H1 (cell line): Measurements from ENCODE around the gene PTPRD. TPM values are rescaled to one million over a fixed set of nuclear protein-coding genes. Genes with fewer than 3 reads are reported as not detected.

Experiments used
- CTCF ChIA-PET: fragments of 300-600 bp; sonication (Branson Sonifier 250); formaldehyde crosslinking; loops from one replicate; lab custom pipeline; 2021; ENCODE audit not compliant: partially characterized antibody; lab: Charles Lee
- POLR2A ChIA-PET: fragments of 300-600 bp; sonication (Branson Sonifier 250); formaldehyde crosslinking; loops from one replicate; lab custom pipeline; 2021; ENCODE audit warnings: inconsistent platforms; ENCODE audit not compliant: partially characterized antibody; lab: Charles Lee
- DNase-seq, 2 experiments: peaks; one replicate each; pipeline versions ENCODE4 v3.0.0 to v3.0.0-alpha.2; 2010 to 2022; ENCODE audit warnings: low spot score in 2 of 2, low read depth in 1 of 2, mixed read lengths in 1 of 2
- FAIRE-seq: peaks from 2 replicates; lab custom pipeline; 2011; peaks lifted over from hg19 to GRCh38; lab: Jason Lieb, UNC
- H2AFZ ChIP-seq: 2 replicates; pipeline ENCODE4 v1.8.1; 2012; ENCODE audit warnings: low read length, inconsistent platforms
- H2AK5ac ChIP-seq: 2 replicates; pipeline ENCODE4 v1.6.1; 2013; ENCODE audit warnings: low read depth, low read length
- H2BK120ac ChIP-seq: replicated peaks from 2 replicates; pipeline ENCODE3; 2013; ENCODE audit warnings: low read depth, low read length, inconsistent platforms
- H2BK12ac ChIP-seq: 2 replicates; pipeline ENCODE4 v1.6.1; 2013; ENCODE audit warnings: low read depth, low read length
- H2BK15ac ChIP-seq: 2 replicates; pipeline ENCODE4 v1.6.1; 2013; ENCODE audit warnings: low read length
- H2BK20ac ChIP-seq: 2 replicates; pipeline ENCODE4 v1.6.1; 2013; ENCODE audit warnings: low read length
- H2BK5ac ChIP-seq: 2 replicates; pipeline ENCODE4 v1.6.1; 2013; ENCODE audit warnings: low read depth, low read length
- H3K14ac ChIP-seq: 2 replicates; pipeline ENCODE4 v1.6.1; 2013; ENCODE audit warnings: inconsistent platforms; ENCODE audit not compliant: insufficient read length
- H3K18ac ChIP-seq: 2 replicates; pipeline ENCODE4 v1.6.1; 2013; ENCODE audit warnings: low read length; ENCODE audit errors: extremely low read depth
- H3K23ac ChIP-seq: 2 replicates; pipeline ENCODE4 v1.6.1; 2013; ENCODE audit warnings: inconsistent platforms; ENCODE audit not compliant: insufficient read length
- H3K23me2 ChIP-seq: 2 replicates; pipeline ENCODE4 v1.6.1; 2013; ENCODE audit warnings: low read depth, low read length
- H3K27ac ChIP-seq: 2 replicates; pipeline ENCODE4 v1.6.1; 2011; ENCODE audit warnings: low read depth, low read length, inconsistent platforms
- H3K27me3 ChIP-seq, 4 experiments: replicated peaks in 1 of 4; 1 replicate in 1 of 4; 2 replicates in 3 of 4; pipeline versions ENCODE4 v1.6.1 to v1.8.1; 2011 to 2013; ENCODE audit warnings: low read length in 3 of 4, mild to moderate bottlenecking in 3 of 4, inconsistent platforms in 2 of 4, mixed read lengths in 2 of 4, moderate library complexity in 1 of 4; ENCODE audit not compliant: control insufficient read depth in 3 of 4, insufficient read depth in 3 of 4; ENCODE audit errors: extremely low read depth in 1 of 4
- H3K36me3 ChIP-seq, 4 experiments: 2 replicates each; pipeline versions ENCODE4 v1.6.1 to v1.8.1; 2011 to 2013; ENCODE audit warnings: mild to moderate bottlenecking in 4 of 4, low read length in 3 of 4, moderate library complexity in 2 of 4, control low read depth in 1 of 4, inconsistent platforms in 1 of 4; ENCODE audit not compliant: insufficient read depth in 4 of 4, control insufficient read depth in 2 of 4
- H3K4ac ChIP-seq: replicated peaks from 2 replicates; pipeline ENCODE3; 2013; ENCODE audit warnings: low read length, low read depth, mixed read lengths, inconsistent platforms; ENCODE audit not compliant: insufficient read length
- H3K4me1 ChIP-seq, 4 experiments: replicated peaks in 1 of 4; 1 replicate in 1 of 4; 2 replicates in 3 of 4; pipeline versions ENCODE4 v1.6.1 to v1.8.1; 2011 to 2013; ENCODE audit warnings: low read length in 3 of 4, inconsistent platforms in 2 of 4, mixed read lengths in 1 of 4; ENCODE audit not compliant: insufficient read depth in 4 of 4, control insufficient read depth in 3 of 4
- H3K4me2 ChIP-seq, 2 experiments: 2 replicates each; pipeline versions ENCODE4 v1.6.1 to v1.8.1; 2011 to 2013; ENCODE audit warnings: low read depth in 2 of 2, low read length in 2 of 2, control low read depth in 1 of 2, inconsistent platforms in 1 of 2, mild to moderate bottlenecking in 1 of 2; ENCODE audit not compliant: insufficient read depth in 1 of 2
- H3K4me3 ChIP-seq, 4 experiments: fragments of 200-600, 300-600 bp in 1 of 4; sonication (generic), shearing (Covaris generic), sonication (Bioruptor Twin) in 1 of 4; 2 replicates each; pipeline versions ENCODE4 v1.5.1 to v1.8.1; 2011 to 2016; ENCODE audit warnings: low read length in 4 of 4, low read depth in 3 of 4, control low read depth in 2 of 4, inconsistent platforms in 2 of 4, mild to moderate bottlenecking in 2 of 4, mixed read lengths in 1 of 4, moderate library complexity in 1 of 4; ENCODE audit not compliant: insufficient read depth in 2 of 4; ENCODE audit errors: extremely low read depth in 1 of 4
- H3K56ac ChIP-seq: replicated peaks from 2 replicates; pipeline ENCODE3; 2013; ENCODE audit warnings: low read depth, mild to moderate bottlenecking, mixed read lengths, low read length, inconsistent platforms; ENCODE audit not compliant: insufficient read length
- H3K79me1 ChIP-seq: 2 replicates; pipeline ENCODE4 v1.6.1; 2013; ENCODE audit warnings: low read depth, low read length, control low read depth
- H3K79me2 ChIP-seq, 2 experiments: 2 replicates each; pipeline versions ENCODE4 v1.6.1 to v1.8.1; 2012 to 2013; ENCODE audit warnings: low read length in 2 of 2, mild to moderate bottlenecking in 2 of 2, inconsistent platforms in 1 of 2; ENCODE audit not compliant: insufficient read depth in 2 of 2, control insufficient read depth in 1 of 2
- H3K9ac ChIP-seq, 4 experiments: replicated peaks in 1 of 4; 1 replicate in 1 of 4; 2 replicates in 3 of 4; pipeline versions ENCODE4 v1.6.1 to v1.8.1; 2011 to 2013; ENCODE audit warnings: low read depth in 3 of 4, low read length in 3 of 4, control low read depth in 2 of 4, mild to moderate bottlenecking in 2 of 4, moderate library complexity in 2 of 4, inconsistent platforms in 1 of 4; ENCODE audit errors: extremely low read depth in 1 of 4
- H3K9me3 ChIP-seq, 2 experiments: 2 replicates each; pipeline versions ENCODE4 v1.6.1 to v1.8.1; 2012 to 2013; ENCODE audit warnings: mild to moderate bottlenecking in 2 of 2, moderate library complexity in 2 of 2, control low read depth in 1 of 2, inconsistent platforms in 1 of 2, low read depth in 1 of 2, low read length in 1 of 2, mixed read lengths in 1 of 2; ENCODE audit not compliant: insufficient read depth in 2 of 2
- H4K20me1 ChIP-seq, 2 experiments: replicated peaks in 1 of 2; 2 replicates each; pipeline versions ENCODE3 to v1.8.1; 2011 to 2013; ENCODE audit warnings: inconsistent platforms in 2 of 2, low read length in 2 of 2, mild to moderate bottlenecking in 1 of 2; ENCODE audit not compliant: insufficient read depth in 2 of 2, control insufficient read depth in 1 of 2
- H4K5ac ChIP-seq: 2 replicates; pipeline ENCODE4 v1.6.1; 2013; ENCODE audit warnings: low read length, low read depth, mixed read lengths, inconsistent platforms; ENCODE audit not compliant: insufficient read length
- H4K8ac ChIP-seq: 2 replicates; pipeline ENCODE4 v1.8.0; 2013; ENCODE audit warnings: mild to moderate bottlenecking, moderate library complexity, low read length, inconsistent platforms; ENCODE audit not compliant: insufficient read depth; ENCODE audit errors: extremely low read depth
- H4K91ac ChIP-seq: replicated peaks from 2 replicates; pipeline ENCODE3; 2013; ENCODE audit warnings: low read length, mixed read lengths, inconsistent platforms; ENCODE audit not compliant: insufficient read length
- BACH1 ChIP-seq: IDR thresholded peaks from 2 replicates; pipeline ENCODE4 v1.6.1; 2012; ENCODE audit warnings: low read length, improper control_type of control experiment
- CEBPB ChIP-seq: IDR thresholded peaks from 2 replicates; pipeline ENCODE4 v1.6.1; 2012; ENCODE audit warnings: low read depth, low read length
- CTBP2 ChIP-seq: IDR thresholded peaks from 2 replicates; pipeline ENCODE4 v1.7.0; 2011; ENCODE audit warnings: borderline replicate concordance, mild to moderate bottlenecking, moderate library complexity, mixed read lengths, low read length; ENCODE audit not compliant: insufficient read depth, insufficient read length
- EGR1 ChIP-seq: IDR thresholded peaks from 2 replicates; pipeline ENCODE4 v1.6.1; 2011; ENCODE audit warnings: low read depth, low read length, borderline replicate concordance
- GTF2F1 ChIP-seq: IDR thresholded peaks from 2 replicates; pipeline ENCODE4 v1.6.1; 2012; ENCODE audit warnings: low read depth, low read length, improper control_type of control experiment, borderline replicate concordance
- JUN ChIP-seq: IDR thresholded peaks from 2 replicates; pipeline ENCODE4 v1.6.1; 2011; ENCODE audit warnings: low read depth, mild to moderate bottlenecking, improper control_type of control experiment, low read length
- NRF1 ChIP-seq: IDR thresholded peaks from 2 replicates; pipeline ENCODE4 v1.6.1; 2011; ENCODE audit warnings: mild to moderate bottlenecking, low read depth, low read length, improper control_type of control experiment
- SP1 ChIP-seq: IDR thresholded peaks from 2 replicates; pipeline ENCODE4 v1.6.1; 2011; ENCODE audit warnings: low read depth, low read length
- TAF1 ChIP-seq: IDR thresholded peaks from 2 replicates; pipeline ENCODE4 v1.6.1; 2011; ENCODE audit warnings: mild to moderate bottlenecking, low read depth, low read length
- WGBS, 2 experiments: shearing (Covaris generic) in 1 of 2; methylation state at CpG; one replicate each; pipeline versions ENCODE4 v1.1.6 to v1.1.7; 2013 to 2015; ENCODE audit warnings: low lambda C conversion rate in 2 of 2, mixed read lengths in 2 of 2, inconsistent platforms in 1 of 2, low coverage in 1 of 2, missing lambda C conversion rate in 1 of 2; ENCODE audit not compliant: insufficient replicate concordance in 2 of 2, insufficient coverage in 1 of 2, insufficient read length in 1 of 2; ENCODE audit errors: extremely low coverage in 1 of 2, missing lambda C conversion rate in 1 of 2; 5-methylcytosine and 5-hydroxymethylcytosine counted together
- polyA plus RNA-seq, 7 experiments: library from polyadenylated mRNA; depleted of rRNA in 3 of 7; stranded (reverse) in 5 of 7; unstranded in 2 of 7; fragments of >200 nt in 5 of 7; fragments of 200-250 nt in 2 of 7; gene quantifications; 1 replicate in 5 of 7; 2 replicates in 1 of 7; 4 replicates in 1 of 7; pipeline versions ENCODE4 v1.2.1 to v1.2.3, GENCODE V29; 2011 to 2013; ENCODE audit warnings: missing spikeins in 2 of 7, mixed read lengths in 2 of 7
- total RNA-seq: library from RNA; stranded (reverse); fragmentation: NEBNext Ultra II Directional; extraction: Animal tissue kit (Norgen Biotek cat#: 25700); gene quantifications from 2 replicates; pipeline ENCODE4 v1.2.1, GENCODE V29; 2021

The PTPRD gene
- total and polyA plus RNA-seq, 2 of the 8 experiments (the other 6 are each of a cell fraction or from before 2014, with no cell fraction given): 17.2 to 77.0 TPM

DNA sequence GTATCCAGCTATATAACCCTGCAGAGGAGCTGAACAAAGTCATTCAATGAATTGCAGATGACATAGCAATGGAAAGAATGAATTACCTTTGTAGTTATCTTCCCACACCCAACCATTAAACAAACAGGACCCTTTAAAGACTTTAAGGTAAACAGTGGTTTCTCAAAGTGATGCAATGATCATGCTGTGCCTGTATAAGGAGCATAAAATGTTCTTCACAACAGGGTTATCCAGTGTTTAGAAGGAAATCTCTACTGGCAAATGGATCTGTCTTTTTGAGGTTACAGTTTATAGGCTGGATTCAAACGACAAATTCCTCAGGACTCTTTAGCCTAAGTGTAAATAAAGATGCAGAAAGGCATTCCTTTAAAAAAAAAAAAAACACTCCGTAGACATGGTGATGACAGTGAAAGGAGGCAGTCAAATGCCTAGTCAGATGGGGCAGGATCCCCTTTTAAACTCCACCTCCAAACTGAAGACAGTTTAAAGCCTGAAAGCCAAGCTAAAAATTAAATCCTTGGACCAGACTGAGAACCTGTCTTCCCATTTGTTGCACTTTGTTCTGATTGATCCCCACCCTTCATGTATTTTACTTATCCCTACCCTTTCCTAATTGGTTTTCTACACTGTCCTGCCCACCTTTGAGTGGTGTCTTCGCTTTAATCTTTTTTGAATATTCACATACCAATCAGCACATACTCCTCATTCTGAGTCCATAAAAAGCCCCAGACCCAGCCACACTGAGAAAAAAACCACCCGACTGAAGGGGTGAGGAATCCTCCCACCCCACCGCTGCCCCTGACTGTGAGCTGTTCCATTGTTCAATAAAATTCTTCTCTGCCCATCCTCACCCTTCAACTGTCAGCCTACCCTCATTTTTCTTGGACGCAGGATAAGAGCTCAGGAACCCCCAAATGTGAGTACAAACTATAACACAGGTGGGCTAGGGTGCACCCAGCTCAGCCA lies 2052.0 kb downstream of the PTPRD start:
- POLR2A ChIA-PET: interaction anchor here (0.6 kb wide), 1 partner anchor 422 kb away, joined by 3 read pairs; no protein-coding TSS in a partner anchor
- Histone ChIP-seq H3K23me2 (no peaks in the 10 kb centered on the region), H3K56ac (no peak overlapping the region), H2BK15ac (no peak overlapping the region), H3K4me1 (peaks cover 2 to 9% (median 4%) of the 10 kb centered on the region in 4 experiments; a peak in 4 of 7 replicates), H2BK12ac (no peak overlapping the region; the same call in 1 of the 2 replicates), H2BK20ac (no peak overlapping the region), H3K18ac (no peak overlapping the region), H3K79me2 (no peaks in the 10 kb centered on the region), H2BK5ac (no peak overlapping the region), H3K4ac (no peak overlapping the region), H4K8ac (0 out of 2 replicates have a peak overlapping the region, but pooled peaks have one; percentile 62), H3K4me3 (no peak overlapping the region), H3K27ac (0 out of 2 replicates have a peak overlapping the region, but pooled peaks have one; percentile 16), H3K9me3 (no peaks in the 10 kb centered on the region), H3K9ac (no peak overlapping the region), H3K4me2 (peak overlapping the region in 1 of 2 experiments; percentile 44; a peak in 2 of 4 replicates), H4K91ac (no peak overlapping the region), H2BK120ac (no peak overlapping the region), H3K36me3 (no peaks in the 10 kb centered on the region), H4K5ac (no peak overlapping the region), H3K14ac (no peak overlapping the region), H3K23ac (no peak overlapping the region), H2AK5ac (no peak overlapping the region), H2AFZ (no peak overlapping the region)
- CTCF ChIA-PET: interaction anchor here (0.6 to 0.8 kb wide), 3 partner anchors 37 to 1804 kb away, joined by 3 read pairs; no protein-coding TSS in a partner anchor
- no peak for FAIRE-seq
- no peak for DNase-seq
- 59% methylated on average over 6 of the region's 6 CpGs; no CpG with 5 or more reads in 1 of the 2 experiments for WGBS, 2 experiments
- TF ChIP-seq NRF1: no peak
- TF ChIP-seq JUN: no peak
- TF ChIP-seq CEBPB: peak; percentile 72
- no peak for TF ChIP-seq SP1
- no peak for TF ChIP-seq CTBP2
- TF ChIP-seq BACH1: no peak
- TF ChIP-seq GTF2F1: no peak
- TF ChIP-seq TAF1: no peak
- TF ChIP-seq EGR1: no peak
- TF ChIP-seq, all 59 proteins: peak for 1
- no peaks in the 10 kb centered on the region for H3K27me3 ChIP-seq
- no peaks in the 10 kb centered on the region for H4K20me1 ChIP-seq
- no peaks in the 10 kb centered on the region; the same call in 1 of the 2 replicates for H3K79me1 ChIP-seq
